GM23338 (cell line): ENCODE data around the gene ADGRV1.

Experiments
- CREB1 ChIP-seq: fragments of 250-450 bp; sonication (Bioruptor Pico); IDR thresholded peaks from 2 replicates; pipeline ENCODE4 v1.5.0; 2020; ENCODE audit warnings: low read depth, mild to moderate bottlenecking, moderate library complexity
- EZH2phosphoT487 ChIP-seq: fragments of 200-600 bp; sonication (generic); IDR thresholded peaks from one replicate; pipeline ENCODE4 v1.8.1; 2018; ENCODE audit warnings: antibody characterized with exemption; ENCODE audit not compliant: unreplicated experiment
- POLR2AphosphoS5 ChIP-seq: IDR thresholded peaks from 2 replicates; pipeline ENCODE4 v1.6.1; 2016; ENCODE audit warnings: antibody characterized with exemption, low read depth
- STAT1 ChIP-seq: IDR thresholded peaks from one replicate; pipeline ENCODE4 v1.6.1; 2016; ENCODE audit warnings: antibody characterized with exemption; ENCODE audit not compliant: unreplicated experiment
- TF ChIP-seq, protein P1 (sequence below), 2 experiments: fragments of 200-600 bp in 1 of 2; sonication (generic) in 1 of 2; conservative IDR thresholded peaks; 2 replicates each; pipeline versions ENCODE4 v1.5.1 to v1.6.1; 2016 to 2017; ENCODE audit warnings: antibody characterized with exemption in 2 of 2, low read depth in 2 of 2, mild to moderate bottlenecking in 2 of 2, moderate library complexity in 1 of 2

DNA sequence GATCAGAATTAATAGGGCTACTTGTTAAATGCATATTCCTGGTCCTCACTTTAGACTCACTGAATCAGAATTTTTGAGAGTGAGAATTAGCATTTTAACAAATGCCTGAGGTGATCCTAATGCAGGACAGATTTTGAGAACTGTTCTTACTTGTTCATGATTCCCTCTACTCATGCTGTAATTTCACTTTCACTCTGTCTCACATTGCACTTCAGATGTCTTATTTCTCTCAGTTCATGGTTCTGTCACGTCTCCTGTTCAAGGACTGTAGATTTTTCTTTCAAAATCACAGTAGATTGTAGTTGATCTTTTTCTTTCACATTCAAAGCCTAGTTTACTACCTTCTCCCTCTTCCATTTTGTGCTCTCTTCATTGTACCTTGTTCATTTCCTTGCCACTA lies 54.3 kb downstream of the ADGRV1 start:
- TF ChIP-seq, protein P1, sequence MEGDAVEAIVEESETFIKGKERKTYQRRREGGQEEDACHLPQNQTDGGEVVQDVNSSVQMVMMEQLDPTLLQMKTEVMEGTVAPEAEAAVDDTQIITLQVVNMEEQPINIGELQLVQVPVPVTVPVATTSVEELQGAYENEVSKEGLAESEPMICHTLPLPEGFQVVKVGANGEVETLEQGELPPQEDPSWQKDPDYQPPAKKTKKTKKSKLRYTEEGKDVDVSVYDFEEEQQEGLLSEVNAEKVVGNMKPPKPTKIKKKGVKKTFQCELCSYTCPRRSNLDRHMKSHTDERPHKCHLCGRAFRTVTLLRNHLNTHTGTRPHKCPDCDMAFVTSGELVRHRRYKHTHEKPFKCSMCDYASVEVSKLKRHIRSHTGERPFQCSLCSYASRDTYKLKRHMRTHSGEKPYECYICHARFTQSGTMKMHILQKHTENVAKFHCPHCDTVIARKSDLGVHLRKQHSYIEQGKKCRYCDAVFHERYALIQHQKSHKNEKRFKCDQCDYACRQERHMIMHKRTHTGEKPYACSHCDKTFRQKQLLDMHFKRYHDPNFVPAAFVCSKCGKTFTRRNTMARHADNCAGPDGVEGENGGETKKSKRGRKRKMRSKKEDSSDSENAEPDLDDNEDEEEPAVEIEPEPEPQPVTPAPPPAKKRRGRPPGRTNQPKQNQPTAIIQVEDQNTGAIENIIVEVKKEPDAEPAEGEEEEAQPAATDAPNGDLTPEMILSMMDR (conservative IDR thresholded peaks at IDR 0.05; ENCODE audit: low read depth in 2 of 2), result no peak
- TF ChIP-seq POLR2AphosphoS5 (no peak), EZH2phosphoT487 (no peak), CREB1 (CRISPR knock-in tag) (no peak), STAT1 (no peak)
